ENCODE results near the gene LMBRD2.

LMBRD2 gene

GRCh38 chr5:36128795-36129194 lies 22.9 kb downstream of the LMBRD2 start:
- Histone ChIP-seq H3K27me3 (ENCODE audit: insufficient read depth, low read depth) (no peaks in the 10 kb centered on the region), H3K4me2 (no peak overlapping the region), H3K4me1 (ENCODE audit: low read depth, poor library complexity, severe bottlenecking) (no peaks in the 10 kb centered on the region), H2AFZ (ENCODE audit: low read depth) (no peak overlapping the region), H3K9ac (no peak overlapping the region), H3K79me2 (ENCODE audit: insufficient read depth, low read depth) (no peaks in the 10 kb centered on the region), H3K27ac (no peak overlapping the region), H3K36me3 (ENCODE audit: insufficient read depth) (no peaks in the 10 kb centered on the region), H4K20me1 (ENCODE audit: insufficient read depth) (no peaks in the 10 kb centered on the region), H3K4me3 (IDR thresholded peaks at IDR 0.05; ENCODE audit: insufficient read depth, low read depth, low read length) (no peak overlapping the region)
- no peak for TF ChIP-seq CTCF (conservative IDR thresholded peaks at IDR 0.05; ENCODE audit: low read depth, low read length)

GRCh38 chr5:36125868-36126267 lies 25.8 kb downstream of the LMBRD2 start:
- Histone ChIP-seq H3K4me2 (no peak overlapping the region), H3K79me2 (ENCODE audit: insufficient read depth, low read depth) (no peaks in the 10 kb centered on the region), H3K4me1 (ENCODE audit: low read depth, poor library complexity, severe bottlenecking) (no peaks in the 10 kb centered on the region), H2AFZ (ENCODE audit: low read depth) (no peak overlapping the region), H3K4me3 (IDR thresholded peaks at IDR 0.05; ENCODE audit: insufficient read depth, low read depth, low read length) (no peak overlapping the region), H3K27me3 (ENCODE audit: insufficient read depth, low read depth) (no peaks in the 10 kb centered on the region), H4K20me1 (ENCODE audit: insufficient read depth) (no peaks in the 10 kb centered on the region), H3K36me3 (ENCODE audit: insufficient read depth) (no peaks in the 10 kb centered on the region), H3K9ac (no peak overlapping the region), H3K27ac (no peak overlapping the region)
- no peak for TF ChIP-seq CTCF (conservative IDR thresholded peaks at IDR 0.05; ENCODE audit: low read depth, low read length)

GRCh38 chr5:36111238-36111637 lies 40.4 kb downstream of the LMBRD2 start:
- H2AFZ ChIP-seq (ENCODE audit: low read depth), result no peak overlapping the region
- H3K27ac ChIP-seq, result no peak overlapping the region
- H3K79me2 ChIP-seq (ENCODE audit: insufficient read depth, low read depth), result no peaks in the 10 kb centered on the region
- H4K20me1 ChIP-seq (ENCODE audit: insufficient read depth), result no peaks in the 10 kb centered on the region
- no peak overlapping the region for H3K4me2 ChIP-seq
- H3K9ac ChIP-seq, result no peak overlapping the region
- no peaks in the 10 kb centered on the region for H3K27me3 ChIP-seq (ENCODE audit: insufficient read depth, low read depth)
- no peaks in the 10 kb centered on the region for H3K4me1 ChIP-seq (ENCODE audit: low read depth, poor library complexity, severe bottlenecking)
- 0 out of 2 replicates have a peak, but pooled peaks cover 2% of the 10 kb centered on the region for H3K36me3 ChIP-seq (ENCODE audit: insufficient read depth)
- no peak overlapping the region for H3K4me3 ChIP-seq (IDR thresholded peaks at IDR 0.05; ENCODE audit: insufficient read depth, low read depth, low read length)
- TF ChIP-seq CTCF (conservative IDR thresholded peaks at IDR 0.05; ENCODE audit: low read depth, low read length), result no peak

- Histone ChIP-seq H3K9ac (no peak overlapping the region), H2AFZ (ENCODE audit: low read depth) (no peak overlapping the region), H3K36me3 (ENCODE audit: insufficient read depth) (0 out of 2 replicates have a peak, but pooled peaks cover 2% of the 10 kb centered on the region), H4K20me1 (ENCODE audit: insufficient read depth) (no peaks in the 10 kb centered on the region), H3K79me2 (ENCODE audit: insufficient read depth, low read depth) (no peaks in the 10 kb centered on the region), H3K27me3 (ENCODE audit: insufficient read depth, low read depth) (no peaks in the 10 kb centered on the region), H3K4me3 (IDR thresholded peaks at IDR 0.05; ENCODE audit: insufficient read depth, low read depth, low read length) (no peak overlapping the region), H3K4me1 (ENCODE audit: low read depth, poor library complexity, severe bottlenecking) (no peaks in the 10 kb centered on the region), H3K27ac (no peak overlapping the region), H3K4me2 (no peak overlapping the region)
- no peak for TF ChIP-seq CTCF (conservative IDR thresholded peaks at IDR 0.05; ENCODE audit: low read depth, low read length)
Measured at GRCh38 chr5:36108758-36109460, 42.8 kb downstream of the LMBRD2 start.
